Keratinocyte (primary cell): ENCODE data around the gene TRIM63. TPM values are rescaled to one million over a fixed set of nuclear protein-coding genes. Genes with fewer than 3 reads are reported as not detected.
A peak's percentile ranks its signal among the peaks of the same experiment; 100 is the strongest.
"Not testable (repeated sequence)": the region's sequence is repeated elsewhere in the genome, so short reads cannot be mapped to it uniquely, and the experiment has no call there.

ENCODE experiments used
- DNase-seq: peaks from one replicate; pipeline ENCODE4 v3.0.0-alpha.2; 2011; ENCODE audit warnings: low read depth, missing footprints, low spot score
- FAIRE-seq: peaks from 2 replicates; lab custom pipeline; 2011; peaks lifted over from hg19 to GRCh38; lab: Jason Lieb, UNC
- H2AFZ ChIP-seq: 2 replicates; pipeline ENCODE4 v1.6.0; 2012; ENCODE audit warnings: low read length, control low read depth, inconsistent platforms; ENCODE audit not compliant: control insufficient read depth
- H3K27ac ChIP-seq: 2 replicates; pipeline ENCODE4 v1.5.1; 2011; ENCODE audit warnings: low read length; ENCODE audit not compliant: control insufficient read depth, insufficient read depth
- H3K27me3 ChIP-seq: 3 replicates; pipeline ENCODE4 v1.6.0; 2011; ENCODE audit warnings: low read length; ENCODE audit not compliant: control insufficient read depth, insufficient read depth; ENCODE audit errors: extremely low read depth
- H3K36me3 ChIP-seq, 2 experiments: 2 replicates in 1 of 2; 3 replicates in 1 of 2; pipeline ENCODE4 v1.5.1; 2011; ENCODE audit warnings: low read length in 2 of 2, mild to moderate bottlenecking in 1 of 2; ENCODE audit not compliant: control insufficient read depth in 2 of 2, insufficient read depth in 2 of 2; ENCODE audit errors: extremely low read depth in 1 of 2
- H3K4me1 ChIP-seq: 3 replicates; pipeline ENCODE4 v1.5.1; 2011; ENCODE audit warnings: low read length; ENCODE audit not compliant: control insufficient read depth, insufficient read depth; ENCODE audit errors: extremely low read depth
- H3K4me2 ChIP-seq: 3 replicates; pipeline ENCODE4 v1.6.0; 2011; ENCODE audit warnings: low read depth, low read length; ENCODE audit not compliant: control insufficient read depth, insufficient read depth; ENCODE audit errors: extremely low read depth
- H3K4me3 ChIP-seq, 3 experiments: fragments of 200-600 bp in 1 of 3; sonication (generic) in 1 of 3; 2 replicates in 2 of 3; 3 replicates in 1 of 3; pipeline ENCODE4 v1.5.1; 2011 to 2016; ENCODE audit warnings: low read length in 3 of 3, mild to moderate bottlenecking in 3 of 3, control low read depth in 2 of 3, inconsistent platforms in 1 of 3, low read depth in 1 of 3, mixed read lengths in 1 of 3, mixed run types in 1 of 3, moderate library complexity in 1 of 3; ENCODE audit not compliant: control insufficient read depth in 2 of 3, insufficient read depth in 2 of 3; ENCODE audit errors: extremely low read depth in 1 of 3
- H3K79me2 ChIP-seq: 2 replicates; pipeline ENCODE4 v1.6.0; 2012; ENCODE audit warnings: low read length; ENCODE audit not compliant: control insufficient read depth, insufficient read depth
- H3K9ac ChIP-seq: 3 replicates; pipeline ENCODE4 v1.6.0; 2011; ENCODE audit warnings: low read length; ENCODE audit not compliant: control insufficient read depth, insufficient read depth; ENCODE audit errors: extremely low read depth
- H3K9me1 ChIP-seq: 3 replicates; pipeline ENCODE4 v1.6.0; 2011; ENCODE audit warnings: low read length; ENCODE audit not compliant: control insufficient read depth, insufficient read depth; ENCODE audit errors: extremely low read depth
- H3K9me3 ChIP-seq: 2 replicates; pipeline ENCODE4 v1.5.1; 2012; ENCODE audit warnings: low read depth, low read length; ENCODE audit not compliant: control insufficient read depth
- H4K20me1 ChIP-seq: 3 replicates; pipeline ENCODE4 v1.6.0; 2011; ENCODE audit warnings: low read length; ENCODE audit not compliant: control insufficient read depth, insufficient read depth; ENCODE audit errors: extremely low read depth
- CTCF ChIP-seq, 3 experiments: IDR thresholded peaks in 1 of 3; conservative IDR thresholded peaks in 1 of 3; optimal IDR thresholded peaks in 1 of 3; 2 replicates in 2 of 3; 3 replicates in 1 of 3; pipeline versions ENCODE3 to v1.5.1; 2011; ENCODE audit warnings: low read length in 3 of 3, mild to moderate bottlenecking in 3 of 3, moderate library complexity in 2 of 3, control low read depth in 1 of 3, inconsistent platforms in 1 of 3; ENCODE audit not compliant: insufficient read depth in 2 of 3; ENCODE audit errors: extremely low read depth in 1 of 3
- EZH2 ChIP-seq: IDR thresholded peaks from one replicate; pipeline ENCODE4 v1.6.1; 2012; ENCODE audit warnings: inconsistent platforms, mild to moderate bottlenecking, low read length, moderate library complexity
- dilution Hi-C: fragments of 300-500 bp; cut with MboI; formaldehyde crosslinking; loops from one replicate; pipeline ENCODE4 v1.7.0; 2020; ENCODE audit warnings: low sequenced_read_pairs; ENCODE audit not compliant: extremely low pct_ligation_motif_present
- polyA plus RNA-seq, 5 experiments: library from polyadenylated mRNA; depleted of rRNA in 3 of 5; stranded (reverse) in 3 of 5; stranded (forward) in 1 of 5; unstranded in 1 of 5; fragments of >200 nt; gene quantifications; 1 replicate in 1 of 5; 2 replicates in 3 of 5; 3 replicates in 1 of 5; pipeline versions ENCODE4 v1.2.1 to v1.2.3, GENCODE V29; 2011 to 2012; ENCODE audit warnings: missing spikeins in 2 of 5, low read depth in 1 of 5, low replicate concordance in 1 of 5

Gene TRIM63
- polyA plus RNA-seq, 1 donor (not counting 4 experiments of a cell fraction or from before 2014, with no cell fraction given): not detected

GRCh38 chr1:26094677-26095383, 27.4 kb upstream of the TRIM63 start:
- FAIRE-seq (no peak), DNase-seq (no peak)
- Histone ChIP-seq H3K4me3 (no peak overlapping the region), H4K20me1 (no peaks in the 10 kb centered on the region), H3K36me3 (no peaks in the 10 kb centered on the region), H2AFZ (peak overlapping the region; percentile 62), H3K4me2 (peak overlapping the region; percentile 4), H3K27ac (no peak overlapping the region), H3K79me2 (no peaks in the 10 kb centered on the region), H3K4me1 (peaks cover 36% of the 10 kb centered on the region), H3K9me3 (no peaks in the 10 kb centered on the region), H3K27me3 (no peaks in the 10 kb centered on the region), H3K9me1 (no peaks in the 10 kb centered on the region), H3K9ac (peak overlapping the region; percentile 14)
- TF ChIP-seq CTCF (optimal IDR thresholded peaks at IDR 0.05 in 1 of 3, IDR thresholded peaks at IDR 0.05 in 1 of 3, conservative IDR thresholded peaks at IDR 0.05 in 1 of 3; ENCODE audit: extremely low read depth in 1 of 3, insufficient read depth in 2 of 3, low read length in 3 of 3): peak in 1 of 3 experiments; percentile 22
- no peak for TF ChIP-seq EZH2
- dilution Hi-C loops: no loop called here

- Histone ChIP-seq H2AFZ (peak overlapping the region; percentile 4), H3K9ac (no peak overlapping the region), H3K4me3 (no peak overlapping the region), H3K27me3 (no peaks in the 10 kb centered on the region), H3K4me2 (peak overlapping the region; percentile 4), H4K20me1 (no peaks in the 10 kb centered on the region), H3K9me3 (no peaks in the 10 kb centered on the region), H3K79me2 (no peaks in the 10 kb centered on the region), H3K27ac (no peak overlapping the region), H3K9me1 (no peaks in the 10 kb centered on the region), H3K36me3 (no peaks in the 10 kb centered on the region), H3K4me1 (peaks cover 36% of the 10 kb centered on the region)
- dilution Hi-C loops: no loop called here
- no peak for TF ChIP-seq CTCF (optimal IDR thresholded peaks at IDR 0.05 in 1 of 3, IDR thresholded peaks at IDR 0.05 in 1 of 3, conservative IDR thresholded peaks at IDR 0.05 in 1 of 3; ENCODE audit: extremely low read depth in 1 of 3, insufficient read depth in 2 of 3, low read length in 3 of 3)
- no peak for DNase-seq
- FAIRE-seq: peak; percentile 63
Measured at GRCh38 chr1:26094076-26094669, 26.7 kb upstream of the TRIM63 start.

GRCh38 chr1:26093569-26093968, 26.1 kb upstream of the TRIM63 start:
- H3K27me3 ChIP-seq, H4K20me1 ChIP-seq, dilution Hi-C loops, DNase-seq, H3K9me3 ChIP-seq, H3K36me3 ChIP-seq, H3K27ac ChIP-seq, FAIRE-seq, H3K9me1 ChIP-seq, H3K79me2 ChIP-seq, H3K4me3 ChIP-seq, H3K9ac ChIP-seq: not testable (repeated sequence)
- peak overlapping the region; percentile 4 for H3K4me2 ChIP-seq
- H3K4me1 ChIP-seq: peaks cover 36% of the 10 kb centered on the region
- peak overlapping the region; percentile 4 for H2AFZ ChIP-seq
